ENCODE data around the gene CHRNA7.

Gene CHRNA7

GRCh38 chr15:32089851-32090359 is 59.6 kb downstream of the CHRNA7 start:
- no peak for DNase-seq

- no peak for DNase-seq
These were observed 61.4 kb downstream of the CHRNA7 start for GRCh38 chr15:32091505-32092380.

GRCh38 chr15:32096213-32096612 is 65.9 kb downstream of the CHRNA7 start:
- DNase-seq, result no peak

- DNase-seq, result no peak
These were observed 66.8 kb downstream of the CHRNA7 start for GRCh38 chr15:32096916-32097617.

- DNase-seq, result no peak
These were observed 67.7 kb downstream of the CHRNA7 start for GRCh38 chr15:32098033-32098432.

GRCh38 chr15:32099097-32099785 is 68.9 kb downstream of the CHRNA7 start:
- no peak for DNase-seq

GRCh38 chr15:32099956-32100684 is 69.8 kb downstream of the CHRNA7 start:
- DNase-seq, result no peak

- DNase-seq, result no peak
These were observed 74.0 kb downstream of the CHRNA7 start for GRCh38 chr15:32104061-32104995.

- no peak for DNase-seq
These were observed 75.2 kb downstream of the CHRNA7 start for GRCh38 chr15:32105258-32106241.

- no peak for DNase-seq
These were observed 76.4 kb downstream of the CHRNA7 start for GRCh38 chr15:32106401-32107381.

GRCh38 chr15:32107477-32108080 is 77.3 kb downstream of the CHRNA7 start:
- DNase-seq, result no peak

- no peak for DNase-seq
These were observed 78.3 kb downstream of the CHRNA7 start for GRCh38 chr15:32108661-32109060.

- DNase-seq, result no peak
These were observed 81.8 kb downstream of the CHRNA7 start for GRCh38 chr15:32112101-32112500.

GRCh38 chr15:32113224-32113623 is 82.9 kb downstream of the CHRNA7 start:
- no peak for DNase-seq

- no peak for DNase-seq
These were observed 86.8 kb downstream of the CHRNA7 start for GRCh38 chr15:32117122-32117521.

GRCh38 chr15:32119286-32119685 is 89.0 kb downstream of the CHRNA7 start:
- DNase-seq, result no peak

GRCh38 chr15:32119694-32120330 is 89.5 kb downstream of the CHRNA7 start:
- no peak for DNase-seq
